Hepatocyte (in vitro differentiated cells): ENCODE results near the gene EYS.

ENCODE experiments used
- CTCF ChIP-seq: fragments of 200-600 bp; sonication (generic); IDR thresholded peaks from 2 replicates; pipeline ENCODE4 v1.5.1; 2016; ENCODE audit warnings: antibody characterized with exemption, mild to moderate bottlenecking; ENCODE audit not compliant: poor library complexity
- EZH2 ChIP-seq: fragments of 200-600 bp; sonication (generic); IDR thresholded peaks from 2 replicates; pipeline ENCODE4 v1.6.1; 2016; ENCODE audit warnings: antibody characterized with exemption, mild to moderate bottlenecking, borderline replicate concordance
- EZH2phosphoT487 ChIP-seq: fragments of 200-600 bp; sonication (generic); IDR thresholded peaks from one replicate; pipeline ENCODE4 v1.6.1; 2018; ENCODE audit warnings: antibody characterized with exemption, mild to moderate bottlenecking, low read depth, moderate library complexity; ENCODE audit not compliant: unreplicated experiment, severe bottlenecking

- no peak for TF ChIP-seq CTCF
- TF ChIP-seq EZH2 = no peak
- no peak for TF ChIP-seq EZH2phosphoT487
These were observed 1202.5 kb downstream of the EYS start for GRCh38 chr6:64504503-64504902.
